A673 (cell line): ENCODE results near the gene SFTPB. TPM values are rescaled to one million over a fixed set of nuclear protein-coding genes. Genes with fewer than 3 reads are reported as not detected.

Experiments
- BruUV-seq: library from RNA; stranded (reverse); fragments of 400-500 nt; replicated peaks from 2 replicates; lab custom pipeline; 2021; lab: Mats Ljungman, UMichigan
- CTCF ChIA-PET: fragments of 300-600 bp; sonication (Branson Sonifier 250); formaldehyde crosslinking; loops from one replicate; lab custom pipeline; 2022; ENCODE audit warnings: antibody characterized with exemption; lab: Charles Lee
- POLR2A ChIA-PET: fragments of 300-600 bp; sonication (Branson Sonifier 250); formaldehyde crosslinking; loops from one replicate; lab custom pipeline; 2022; ENCODE audit warnings: antibody characterized with exemption; ENCODE audit not compliant: low non-redundant PET; lab: Charles Lee
- DNase-seq: peaks from one replicate; pipeline ENCODE4 v3.0.0-alpha.2; 2015; ENCODE audit warnings: low spot score
- H3K27ac ChIP-seq: fragments of 200-600 bp; sonication (generic); 2 replicates; pipeline ENCODE4 v1.5.1; 2016; ENCODE audit warnings: mixed run types, low read depth, mild to moderate bottlenecking, mixed read lengths, antibody characterized with exemption, low read length; ENCODE audit not compliant: poor library complexity, severe bottlenecking
- H3K27me3 ChIP-seq: fragments of 200-600 bp; sonication (generic); replicated peaks from 2 replicates; pipeline ENCODE4 v1.6.1; 2017; ENCODE audit warnings: mixed run types, low read depth, mild to moderate bottlenecking, mixed read lengths, antibody characterized with exemption, low read length; ENCODE audit not compliant: insufficient read depth, poor library complexity
- H3K36me3 ChIP-seq: fragments of 200-600 bp; sonication (generic); 2 replicates; pipeline ENCODE4 v1.6.1; 2016; ENCODE audit warnings: mixed run types, mild to moderate bottlenecking, mixed read lengths, antibody characterized with exemption, low read length; ENCODE audit not compliant: insufficient read depth, poor library complexity, severe bottlenecking
- H3K4me1 ChIP-seq: fragments of 200-600 bp; sonication (generic); 2 replicates; pipeline ENCODE4 v1.6.1; 2017; ENCODE audit warnings: mixed run types, mild to moderate bottlenecking, mixed read lengths, antibody characterized with exemption, low read length; ENCODE audit not compliant: insufficient read depth, poor library complexity, severe bottlenecking
- H3K4me3 ChIP-seq: fragments of 200-600 bp; sonication (generic); 2 replicates; pipeline ENCODE4 v1.5.1; 2016; ENCODE audit warnings: low read depth, mixed run types, mild to moderate bottlenecking, mixed read lengths, low read length; ENCODE audit not compliant: poor library complexity, severe bottlenecking
- H3K9me3 ChIP-seq: fragments of 200-600 bp; sonication (generic); 2 replicates; pipeline ENCODE4 v1.6.1; 2016; ENCODE audit warnings: mixed run types, low read depth, mild to moderate bottlenecking, mixed read lengths, antibody characterized with exemption, low read length; ENCODE audit not compliant: poor library complexity, severe bottlenecking
- CTCF ChIP-seq: fragments of 300-800, 200-600 bp; sonication (generic); conservative IDR thresholded peaks from 2 replicates; pipeline ENCODE4 v1.5.1; 2017; ENCODE audit warnings: low read depth, mild to moderate bottlenecking, antibody characterized with exemption, low read length, moderate library complexity, mixed read lengths
- EZH2 ChIP-seq: fragments of 200-600 bp; sonication (generic); IDR thresholded peaks from 2 replicates; pipeline ENCODE4 v1.6.1; 2017; ENCODE audit warnings: borderline replicate concordance, low read depth, mild to moderate bottlenecking, mixed read lengths, antibody characterized with exemption, low read length; ENCODE audit not compliant: poor library complexity, severe bottlenecking
- intact Hi-C: fragments of 100-400 bp; cut with micrococcal nuclease; formaldehyde crosslinking; loops from one replicate; pipeline ENCODE4 v1.10.0; 2022; ENCODE audit not compliant: unreplicated experiment
- total RNA-seq: library from RNA; stranded (reverse); gene quantifications from 2 replicates; pipeline ENCODE4 v1.2.3, GENCODE V29; 2021

SFTPB gene
- total RNA-seq, 1 experiment from 2014 or later: not detected

- Histone ChIP-seq H3K27ac (peak overlapping the region; percentile 14), H3K27me3 (no peaks in the 10 kb centered on the region), H3K36me3 (no peaks in the 10 kb centered on the region), H3K4me1 (peaks cover 17% of the 10 kb centered on the region), H3K4me3 (no peak overlapping the region), H3K9me3 (no peaks in the 10 kb centered on the region)
- ChIA-PET POLR2A (no interaction called here), CTCF (no interaction called here)
- intact Hi-C loops: no loop called here
- no TSS peak for BruUV-seq
- DNase-seq: no peak
- TF ChIP-seq CTCF: no peak
- no peak for TF ChIP-seq EZH2
Observed at GRCh38 chr2:85698184-85698879, 30.3 kb upstream of the SFTPB start.

GRCh38 chr2:85697716-85698115, 29.7 kb upstream of the SFTPB start:
- Histone ChIP-seq H3K4me3 (no peak overlapping the region), H3K27ac (no peak overlapping the region), H3K27me3 (no peaks in the 10 kb centered on the region), H3K9me3 (no peaks in the 10 kb centered on the region), H3K4me1 (peaks cover 12% of the 10 kb centered on the region), H3K36me3 (no peaks in the 10 kb centered on the region)
- ChIA-PET POLR2A (no interaction called here), CTCF (no interaction called here)
- no TSS peak for BruUV-seq
- TF ChIP-seq CTCF (no peak), EZH2 (no peak)
- DNase-seq: no peak
- intact Hi-C loops: no loop called here

- intact Hi-C loops: no loop called here
- Histone ChIP-seq H3K9me3 (no peaks in the 10 kb centered on the region), H3K27ac (no peak overlapping the region), H3K27me3 (no peaks in the 10 kb centered on the region), H3K36me3 (no peaks in the 10 kb centered on the region), H3K4me1 (peaks cover 6% of the 10 kb centered on the region), H3K4me3 (no peak overlapping the region)
- no peak for TF ChIP-seq EZH2
- no peak for TF ChIP-seq CTCF
- BruUV-seq: no TSS peak
- DNase-seq: no peak
- ChIA-PET POLR2A (no interaction called here), CTCF (no interaction called here)
Observed at GRCh38 chr2:85697096-85697495, 29.1 kb upstream of the SFTPB start.
